Common myeloid progenitor, CD34-positive (primary cell): ENCODE data around the gene PLA2G4E.

Source experiments
- CTCF ChIA-PET: fragments of 350-600 bp; sonication (Branson Sonifier 250); formaldehyde crosslinking; loops from one replicate; lab custom pipeline; 2021; ENCODE audit warnings: antibody characterized with exemption; lab: Charles Lee
- POLR2A ChIA-PET: fragments of 350-600 bp; sonication (Branson Sonifier 250); formaldehyde crosslinking; loops from one replicate; lab custom pipeline; 2021; ENCODE audit warnings: antibody characterized with exemption; lab: Charles Lee
- DNase-seq, 3 donors: peaks; one replicate each; pipeline versions ENCODE4 v3.0.0 to v3.0.0-alpha.2; 2013
- H3K27ac ChIP-seq, 2 experiments: 1 replicate in 1 of 2; 2 replicates in 1 of 2; pipeline ENCODE4 v1.7.0; 2013; ENCODE audit warnings: inconsistent platforms in 2 of 2, low read length in 2 of 2, mild to moderate bottlenecking in 2 of 2, low read depth in 1 of 2, moderate library complexity in 1 of 2; ENCODE audit not compliant: severe bottlenecking in 2 of 2, insufficient read depth in 1 of 2, poor library complexity in 1 of 2
- H3K27me3 ChIP-seq, 5 experiments: replicated peaks in 2 of 5; 1 replicate in 3 of 5; 2 replicates in 2 of 5; pipeline versions ENCODE4 v1.6.1 to v1.7.0; 2013; ENCODE audit warnings: low read length in 4 of 5, mild to moderate bottlenecking in 2 of 5, moderate library complexity in 2 of 5, inconsistent platforms in 1 of 5; ENCODE audit not compliant: insufficient read depth in 5 of 5, control insufficient read depth in 4 of 5
- H3K36me3 ChIP-seq, 4 experiments: 1 replicate in 2 of 4; 2 replicates in 2 of 4; pipeline versions ENCODE4 v1.6.1 to v1.7.0; 2013; ENCODE audit warnings: low read length in 3 of 4, control low read depth in 1 of 4, mild to moderate bottlenecking in 1 of 4; ENCODE audit not compliant: control insufficient read depth in 4 of 4, insufficient read depth in 4 of 4
- H3K4me1 ChIP-seq, 4 experiments: 1 replicate in 3 of 4; 2 replicates in 1 of 4; pipeline versions ENCODE4 v1.6.1 to v1.7.1; 2013; ENCODE audit warnings: low read length in 3 of 4, mild to moderate bottlenecking in 3 of 4, control low read depth in 1 of 4, inconsistent platforms in 1 of 4, moderate library complexity in 1 of 4; ENCODE audit not compliant: control insufficient read depth in 4 of 4, insufficient read depth in 4 of 4; ENCODE audit errors: control extremely low read depth in 1 of 4
- H3K4me3 ChIP-seq, 7 experiments: 1 replicate in 4 of 7; 2 replicates in 3 of 7; pipeline versions ENCODE4 v1.5.1 to v1.7.0; 2013; ENCODE audit warnings: mild to moderate bottlenecking in 7 of 7, low read length in 6 of 7, moderate library complexity in 6 of 7, inconsistent platforms in 2 of 7, low read depth in 2 of 7, control low read depth in 1 of 7; ENCODE audit not compliant: insufficient read depth in 4 of 7, control insufficient read depth in 1 of 7; ENCODE audit errors: extremely low read depth in 1 of 7
- H3K9me3 ChIP-seq, 5 experiments: 1 replicate in 4 of 5; 2 replicates in 1 of 5; pipeline versions ENCODE4 v1.6.1 to v1.7.1; 2013; ENCODE audit warnings: low read length in 4 of 5, mild to moderate bottlenecking in 2 of 5, inconsistent platforms in 1 of 5, low read depth in 1 of 5, moderate library complexity in 1 of 5; ENCODE audit not compliant: control insufficient read depth in 4 of 5, insufficient read depth in 2 of 5; ENCODE audit errors: control extremely low read depth in 1 of 5
- WGBS: methylation state at CpG from one replicate; pipeline ENCODE4 v1.1.5; 2013; ENCODE audit not compliant: insufficient coverage; 5-methylcytosine and 5-hydroxymethylcytosine counted together

The PLA2G4E gene

GRCh38 chr15:42045211-42045615 lies 24.4 kb upstream of the PLA2G4E start:
- H3K27me3 ChIP-seq = peaks cover 0 to 4% (median 0%) of the 10 kb centered on the region in 5 experiments
- ChIA-PET CTCF (interaction anchor here (1.0 to 1.3 kb wide), 3 partner anchors 8 to 15 kb away, joined by 3 read pairs; no protein-coding TSS in a partner anchor), POLR2A (no interaction called here)
- 87% methylated on average over 8 of the region's 8 CpGs for WGBS
- H3K4me3 ChIP-seq = no peak overlapping the region
- no peak for DNase-seq
- no peaks in the 10 kb centered on the region for H3K36me3 ChIP-seq
- H3K9me3 ChIP-seq = no peaks in the 10 kb centered on the region
- no peak overlapping the region for H3K27ac ChIP-seq
- no peaks in the 10 kb centered on the region for H3K4me1 ChIP-seq

- WGBS = 96% methylated on average over 3 of the region's 5 CpGs
- DNase-seq = no peak
- H3K4me3 ChIP-seq = no peak overlapping the region
- ChIA-PET POLR2A (no interaction called here), CTCF (interaction anchor here (1.0 to 1.6 kb wide), 3 partner anchors 19 to 50 kb away, joined by 3 to 5 read pairs (median 4); no protein-coding TSS in a partner anchor)
- no peak overlapping the region for H3K27ac ChIP-seq
- H3K27me3 ChIP-seq = peaks cover 0 to 4% (median 0%) of the 10 kb centered on the region in 5 experiments
- H3K4me1 ChIP-seq = no peaks in the 10 kb centered on the region
- H3K9me3 ChIP-seq = no peaks in the 10 kb centered on the region
- H3K36me3 ChIP-seq = no peaks in the 10 kb centered on the region
These were observed 22.0 kb upstream of the PLA2G4E start for GRCh38 chr15:42042602-42043400.

GRCh38 chr15:42038401-42038800 lies 17.6 kb upstream of the PLA2G4E start:
- POLR2A ChIA-PET = no interaction called here
- WGBS = 100% methylated on average over 4 of the region's 6 CpGs

GRCh38 chr15:42037656-42038055 lies 16.8 kb upstream of the PLA2G4E start:
- WGBS = 100% methylated on average over 5 of the region's 8 CpGs
- H3K27me3 ChIP-seq = peaks cover 0 to 4% (median 0%) of the 10 kb centered on the region in 5 experiments
- H3K27ac ChIP-seq = no peak overlapping the region
- H3K4me1 ChIP-seq = peaks cover 0 to 5% (median 2%) of the 10 kb centered on the region in 4 experiments
- ChIA-PET CTCF (interaction anchor here (0.9 to 1.5 kb wide), 2 partner anchors 8 to 25 kb away, joined by 3 to 4 read pairs; no protein-coding TSS in a partner anchor), POLR2A (no interaction called here)
- no peak overlapping the region for H3K4me3 ChIP-seq
- DNase-seq = no peak
- no peaks in the 10 kb centered on the region for H3K9me3 ChIP-seq
- no peaks in the 10 kb centered on the region for H3K36me3 ChIP-seq

More at GRCh38 chr15:42038401-42038800, 17.6 kb upstream of the PLA2G4E start:
- peaks cover 0 to 4% (median 0%) of the 10 kb centered on the region in 5 experiments for H3K27me3 ChIP-seq
- H3K36me3 ChIP-seq = no peaks in the 10 kb centered on the region
- CTCF ChIA-PET = no interaction called here
- DNase-seq = no peak
- peaks cover 0 to 5% (median 2%) of the 10 kb centered on the region in 4 experiments for H3K4me1 ChIP-seq
- H3K9me3 ChIP-seq = no peaks in the 10 kb centered on the region
- no peak overlapping the region for H3K4me3 ChIP-seq
- H3K27ac ChIP-seq = no peak overlapping the region

GRCh38 chr15:42036966-42037365 lies 16.1 kb upstream of the PLA2G4E start:
- CTCF ChIA-PET = interaction anchor here (0.9 to 1.5 kb wide), 2 partner anchors 9 to 26 kb away, joined by 3 to 4 read pairs; no protein-coding TSS in a partner anchor
- 90% methylated on average over 9 of the region's 9 CpGs for WGBS

GRCh38 chr15:42036112-42036905 lies 15.5 kb upstream of the PLA2G4E start:
- H3K4me1 ChIP-seq = peaks cover 0 to 5% (median 2%) of the 10 kb centered on the region in 4 experiments
- H3K27ac ChIP-seq = no peak overlapping the region
- ChIA-PET POLR2A (no interaction called here), CTCF (interaction anchor here (1.5 kb wide), 1 partner anchor 9 kb away, joined by 3 read pairs; no protein-coding TSS in a partner anchor)
- 91% methylated on average over 41 of the region's 45 CpGs for WGBS
- DNase-seq = no peak
- H3K9me3 ChIP-seq = no peaks in the 10 kb centered on the region
- no peaks in the 10 kb centered on the region for H3K36me3 ChIP-seq
- H3K27me3 ChIP-seq = peaks cover 0 to 2% (median 1%) of the 10 kb centered on the region in 5 experiments
- no peak overlapping the region for H3K4me3 ChIP-seq

More at GRCh38 chr15:42036966-42037365, 16.1 kb upstream of the PLA2G4E start:
- Histone ChIP-seq H3K27ac (no peak overlapping the region), H3K4me3 (no peak overlapping the region), H3K4me1 (peaks cover 0 to 5% (median 2%) of the 10 kb centered on the region in 4 experiments), H3K27me3 (peaks cover 0 to 4% (median 0%) of the 10 kb centered on the region in 5 experiments), H3K9me3 (no peaks in the 10 kb centered on the region), H3K36me3 (no peaks in the 10 kb centered on the region)
- POLR2A ChIA-PET = no interaction called here
- DNase-seq = no peak
